H9 (cell line): Measurements from ENCODE around the gene DES. TPM values are rescaled to one million over a fixed set of nuclear protein-coding genes. Genes with fewer than 3 reads are reported as not detected.
A peak's percentile ranks its signal among the peaks of the same experiment; 100 is the strongest.

Experiments used
- DNase-seq: peaks from one replicate; pipeline ENCODE4 v3.0.0-alpha.2; 2017
- H2AFZ ChIP-seq: one replicate; pipeline ENCODE4 v1.6.1; 2013; ENCODE audit warnings: mild to moderate bottlenecking, low read length, control low read depth, moderate library complexity
- H2AK5ac ChIP-seq: 2 replicates; pipeline ENCODE4 v1.6.1; 2013; ENCODE audit warnings: low read length, control low read depth, mixed read lengths; ENCODE audit not compliant: insufficient read length
- H2BK120ac ChIP-seq: one replicate; pipeline ENCODE4 v1.6.1; 2013; ENCODE audit warnings: low read depth, mild to moderate bottlenecking, low read length, control low read depth, inconsistent platforms; ENCODE audit not compliant: poor library complexity, severe bottlenecking
- H2BK12ac ChIP-seq: 2 replicates; pipeline ENCODE4 v1.6.1; 2013; ENCODE audit warnings: low read length, control low read depth, mixed read lengths, low read depth; ENCODE audit not compliant: insufficient read length
- H2BK15ac ChIP-seq: 2 replicates; pipeline ENCODE4 v1.6.1; 2013; ENCODE audit warnings: low read depth, low read length, control low read depth
- H2BK20ac ChIP-seq: one replicate; pipeline ENCODE4 v1.6.1; 2013; ENCODE audit warnings: low read depth, mild to moderate bottlenecking, low read length, control low read depth, inconsistent platforms; ENCODE audit not compliant: poor library complexity, severe bottlenecking
- H2BK5ac ChIP-seq: 2 replicates; pipeline ENCODE4 v1.6.1; 2013; ENCODE audit warnings: low read length, control low read depth, mixed read lengths; ENCODE audit not compliant: insufficient read length
- H3K14ac ChIP-seq: 2 replicates; pipeline ENCODE4 v1.6.1; 2013; ENCODE audit warnings: low read length, control low read depth; ENCODE audit not compliant: insufficient read depth
- H3K18ac ChIP-seq: 2 replicates; pipeline ENCODE4 v1.6.1; 2013; ENCODE audit warnings: low read depth, mild to moderate bottlenecking, mixed read lengths, low read length, control low read depth; ENCODE audit not compliant: insufficient read length
- H3K23ac ChIP-seq: 2 replicates; pipeline ENCODE4 v1.6.1; 2013; ENCODE audit warnings: low read length, control low read depth, mixed read lengths, low read depth; ENCODE audit not compliant: insufficient read length
- H3K23me2 ChIP-seq: 2 replicates; pipeline ENCODE4 v1.6.1; 2013; ENCODE audit warnings: low read depth, mild to moderate bottlenecking, mixed read lengths, low read length, control low read depth; ENCODE audit not compliant: insufficient read length, poor library complexity, severe bottlenecking
- H3K27ac ChIP-seq: 2 replicates; pipeline ENCODE4 v1.5.1; 2013; ENCODE audit warnings: low read length, control low read depth, mixed read lengths, low read depth; ENCODE audit not compliant: insufficient read length
- H3K27me3 ChIP-seq: 2 replicates; pipeline ENCODE4 v1.6.1; 2013; ENCODE audit warnings: low read length, control low read depth, inconsistent platforms; ENCODE audit not compliant: insufficient read depth
- H3K4ac ChIP-seq: 2 replicates; pipeline ENCODE4 v1.6.1; 2013; ENCODE audit warnings: low read depth, mild to moderate bottlenecking, control low read depth, inconsistent platforms, low read length, moderate library complexity
- H3K4me1 ChIP-seq: 2 replicates; pipeline ENCODE4 v1.6.1; 2013; ENCODE audit warnings: low read length, control low read depth, inconsistent platforms; ENCODE audit not compliant: insufficient read depth
- H3K4me2 ChIP-seq: 2 replicates; pipeline ENCODE4 v1.6.1; 2013; ENCODE audit warnings: low read length, control low read depth, mixed read lengths; ENCODE audit not compliant: insufficient read length, insufficient read depth
- H3K56ac ChIP-seq: 2 replicates; pipeline ENCODE4 v1.6.1; 2013; ENCODE audit warnings: low read depth, mild to moderate bottlenecking, mixed read lengths, low read length, control low read depth; ENCODE audit not compliant: insufficient read length
- H3K79me1 ChIP-seq: 2 replicates; pipeline ENCODE4 v1.6.1; 2013; ENCODE audit warnings: low read depth, mild to moderate bottlenecking, moderate library complexity, low read length, control low read depth, inconsistent platforms; ENCODE audit not compliant: insufficient read depth, poor library complexity, severe bottlenecking
- H3K79me2 ChIP-seq: 2 replicates; pipeline ENCODE4 v1.6.1; 2013; ENCODE audit warnings: low read length, control low read depth, inconsistent platforms; ENCODE audit not compliant: insufficient read depth
- H3K9ac ChIP-seq: 2 replicates; pipeline ENCODE4 v1.6.1; 2013; ENCODE audit warnings: low read length, control low read depth, mixed read lengths; ENCODE audit not compliant: insufficient read length; ENCODE audit errors: extremely low read depth
- H3K9me3 ChIP-seq: one replicate; pipeline ENCODE4 v1.6.1; 2013; ENCODE audit warnings: low read depth, low read length, inconsistent platforms; ENCODE audit not compliant: control insufficient read depth
- H3T11ph ChIP-seq: one replicate; pipeline ENCODE4 v1.6.1; 2013; ENCODE audit warnings: mild to moderate bottlenecking, low read length, control low read depth, inconsistent platforms
- H4K20me1 ChIP-seq: one replicate; pipeline ENCODE4 v1.6.1; 2013; ENCODE audit not compliant: control insufficient read depth, insufficient read length, insufficient read depth
- H4K5ac ChIP-seq: 2 replicates; pipeline ENCODE4 v1.6.1; 2013; ENCODE audit warnings: low read depth, mild to moderate bottlenecking, mixed read lengths, low read length, control low read depth; ENCODE audit not compliant: insufficient read length
- H4K8ac ChIP-seq: replicated peaks from 2 replicates; pipeline ENCODE4 v1.6.1; 2013; ENCODE audit warnings: low read length, control low read depth, mixed read lengths, low read depth; ENCODE audit not compliant: insufficient read length
- H4K91ac ChIP-seq: 2 replicates; pipeline ENCODE4 v1.6.1; 2013; ENCODE audit warnings: low read depth, mild to moderate bottlenecking, moderate library complexity, mixed read lengths, low read length, control low read depth; ENCODE audit not compliant: insufficient read length
- H3K27ac Mint-ChIP-seq, 3 experiments: 2 replicates in 2 of 3; 3 replicates in 1 of 3; pipeline ENCODE4 v1.8.0; 2020 to 2021; ENCODE audit warnings: mixed read lengths in 3 of 3, mild to moderate bottlenecking in 1 of 3, moderate library complexity in 1 of 3
- H3K27me3 Mint-ChIP-seq: 2 replicates; pipeline ENCODE4 v1.8.0; 2021; ENCODE audit warnings: low read depth, mild to moderate bottlenecking, moderate library complexity, mixed read lengths
- H3K36me3 Mint-ChIP-seq, 3 experiments: 2 replicates in 2 of 3; 3 replicates in 1 of 3; pipeline ENCODE4 v1.8.0; 2020 to 2021; ENCODE audit warnings: low read depth in 3 of 3, mixed read lengths in 3 of 3; ENCODE audit not compliant: insufficient read depth in 1 of 3
- H3K4me1 Mint-ChIP-seq, 2 experiments: 2 replicates each; pipeline ENCODE4 v1.8.0; 2020; ENCODE audit warnings: mixed read lengths in 2 of 2
- H3K4me3 Mint-ChIP-seq, 2 experiments: 2 replicates in 1 of 2; 3 replicates in 1 of 2; pipeline ENCODE4 v1.8.0; 2020 to 2021; ENCODE audit warnings: mild to moderate bottlenecking in 2 of 2, mixed read lengths in 2 of 2, moderate library complexity in 1 of 2
- H3K9me3 Mint-ChIP-seq, 2 experiments: 2 replicates in 1 of 2; 3 replicates in 1 of 2; pipeline ENCODE4 v1.8.0; 2020; ENCODE audit warnings: mild to moderate bottlenecking in 2 of 2, mixed read lengths in 2 of 2, moderate library complexity in 1 of 2
- CTCF ChIP-seq: fragments of 200-600 bp; sonication (generic); conservative IDR thresholded peaks from 3 replicates; pipeline ENCODE4 v1.8.0; 2021; ENCODE audit warnings: antibody characterized with exemption, mild to moderate bottlenecking
- WGBS: extraction: QIAGEN DNeasy Blood & Tissue Kit; methylation state at CpG from one replicate; pipeline ENCODE4 v1.1.7; 2013; ENCODE audit warnings: missing lambda C conversion rate, low lambda C conversion rate, mixed read lengths; ENCODE audit not compliant: insufficient read length; ENCODE audit errors: extremely low coverage; 5-methylcytosine and 5-hydroxymethylcytosine counted together
- total RNA-seq: library from RNA; stranded (reverse); gene quantifications from 2 replicates; pipeline ENCODE4 v1.2.1, GENCODE V29; 2021

DES gene
- total RNA-seq, 1 experiment from 2014 or later: 4.6 TPM

GRCh38 chr2:219378163-219378851 lies 39.9 kb upstream of the DES start:
- no peak overlapping the region for H4K91ac ChIP-seq
- no peaks in the 10 kb centered on the region for H3K79me2 ChIP-seq
- no peaks in the 10 kb centered on the region for H3K79me1 ChIP-seq
- H3K4me1 ChIP-seq: no peaks in the 10 kb centered on the region
- no peak overlapping the region for H3K14ac ChIP-seq
- H3K27ac ChIP-seq: no peak overlapping the region
- no peak overlapping the region for H2BK120ac ChIP-seq
- H3K36me3 Mint-ChIP-seq: peaks cover 25 to 53% (median 49%) of the 10 kb centered on the region in 3 experiments; a peak in 6 of 7 replicates
- no peak for TF ChIP-seq CTCF
- no peaks in the 10 kb centered on the region for H3K9me3 ChIP-seq
- no peak overlapping the region for H2BK5ac ChIP-seq
- no peak overlapping the region for H4K8ac ChIP-seq
- no peak overlapping the region for H2AK5ac ChIP-seq
- no peak overlapping the region for H4K5ac ChIP-seq
- no peaks in the 10 kb centered on the region for H3K27me3 ChIP-seq
- no peak overlapping the region for H3K18ac ChIP-seq
- no peaks in the 10 kb centered on the region for H3K27me3 Mint-ChIP-seq
- no peak overlapping the region for H2AFZ ChIP-seq
- no peak overlapping the region for H2BK12ac ChIP-seq
- no CpG with 5 or more reads among the region's 13 CpGs for WGBS
- no peaks in the 10 kb centered on the region for H3K23me2 ChIP-seq
- no peak overlapping the region for H3K9ac ChIP-seq
- H4K20me1 ChIP-seq: no peaks in the 10 kb centered on the region
- DNase-seq: no peak
- peak overlapping the region in 1 of 3 experiments; percentile 9; a peak in 1 of 7 replicates for H3K27ac Mint-ChIP-seq
- no peak overlapping the region for H3K23ac ChIP-seq
- H2BK20ac ChIP-seq: no peak overlapping the region
- no peak overlapping the region for H3T11ph ChIP-seq
- no peak overlapping the region for H3K4me3 Mint-ChIP-seq
- H3K56ac ChIP-seq: no peak overlapping the region
- peaks cover 2 to 5% of the 10 kb centered on the region in 2 experiments; a peak in 1 of 4 replicates for H3K4me1 Mint-ChIP-seq
- no peaks in the 10 kb centered on the region for H3K9me3 Mint-ChIP-seq
- no peak overlapping the region for H3K4me2 ChIP-seq
- no peak overlapping the region for H2BK15ac ChIP-seq
- no peak overlapping the region for H3K4ac ChIP-seq
